GM12892 (cell line): Measurements from ENCODE around the gene SEPTIN2.

Experiments used
- DNase-seq: peaks from one replicate; pipeline ENCODE4 v3.0.0; 2011; ENCODE audit not compliant: insufficient read length
- FAIRE-seq: peaks from 2 replicates; lab custom pipeline; 2011; peaks lifted over from hg19 to GRCh38; lab: Jason Lieb, UNC
- POLR2A ChIP-seq: IDR thresholded peaks from 2 replicates; pipeline ENCODE4 v1.6.1; 2011; ENCODE audit warnings: low read depth, low read length, control low read depth
- POLR2AphosphoS5 ChIP-seq: IDR thresholded peaks from 2 replicates; pipeline ENCODE4 v1.6.1; 2011; ENCODE audit warnings: low read depth, low read length, control low read depth
- TAF1 ChIP-seq: IDR thresholded peaks from 2 replicates; pipeline ENCODE4 v1.6.1; 2011; ENCODE audit warnings: low read depth, mild to moderate bottlenecking, control low read depth, low read length, borderline replicate concordance

Gene SEPTIN2

GRCh38 chr2:241320394-241320793 is 4.7 kb downstream of the SEPTIN2 start:
- DNase-seq (no peak), FAIRE-seq (no peak)
- no peak for TF ChIP-seq TAF1

GRCh38 chr2:241321033-241321432 is 5.3 kb downstream of the SEPTIN2 start:
- no peak for TF ChIP-seq POLR2A
- no peak for TF ChIP-seq TAF1
- no peak for TF ChIP-seq POLR2AphosphoS5
- FAIRE-seq, result no peak

GRCh38 chr2:241321886-241322285 is 6.2 kb downstream of the SEPTIN2 start:
- DNase-seq (no peak), FAIRE-seq (no peak)
- no peak for TF ChIP-seq TAF1
- no peak for TF ChIP-seq POLR2AphosphoS5
- no peak for TF ChIP-seq POLR2A

More at GRCh38 chr2:241321033-241321432, 5.3 kb downstream of the SEPTIN2 start:
- no peak for DNase-seq

- TF ChIP-seq POLR2A (no peak), POLR2AphosphoS5 (no peak), TAF1 (no peak)
- FAIRE-seq, result no peak
- no peak for DNase-seq
Measured at GRCh38 chr2:241323778-241324177, 8.1 kb downstream of the SEPTIN2 start.

GRCh38 chr2:241324775-241325174 is 9.1 kb downstream of the SEPTIN2 start:
- FAIRE-seq, result no peak
- no peak for DNase-seq

GRCh38 chr2:241325257-241325656 is 9.5 kb downstream of the SEPTIN2 start:
- no peak for FAIRE-seq
- no peak for DNase-seq
- no peak for TF ChIP-seq TAF1
- TF ChIP-seq POLR2AphosphoS5, result no peak
- no peak for TF ChIP-seq POLR2A

More at GRCh38 chr2:241324775-241325174, 9.1 kb downstream of the SEPTIN2 start:
- no peak for TF ChIP-seq TAF1
- TF ChIP-seq POLR2A, result no peak
- no peak for TF ChIP-seq POLR2AphosphoS5

- DNase-seq (no peak), FAIRE-seq (no peak)
- peak; percentile 56; the same call in 1 of the 2 replicates for TF ChIP-seq POLR2AphosphoS5
- 0 out of 2 replicates have a peak, but pooled peaks have one; percentile 11 for TF ChIP-seq POLR2A
- no peak for TF ChIP-seq TAF1
Measured at GRCh38 chr2:241329669-241330615, 14.2 kb downstream of the SEPTIN2 start.

GRCh38 chr2:241330616-241330981 is 14.9 kb downstream of the SEPTIN2 start:
- FAIRE-seq, result no peak
- no peak for DNase-seq
- TF ChIP-seq POLR2AphosphoS5, result no peak
- no peak for TF ChIP-seq TAF1
- TF ChIP-seq POLR2A, result no peak; the same call in 1 of the 2 replicates

GRCh38 chr2:241334813-241335212 is 19.1 kb downstream of the SEPTIN2 start:
- FAIRE-seq, result no peak

GRCh38 chr2:241339839-241340630 is 24.3 kb downstream of the SEPTIN2 start:
- no peak for DNase-seq
- TF ChIP-seq POLR2A, result no peak
- no peak for FAIRE-seq

More at GRCh38 chr2:241334813-241335212, 19.1 kb downstream of the SEPTIN2 start:
- no peak for TF ChIP-seq TAF1
- TF ChIP-seq POLR2A, result no peak
- no peak for TF ChIP-seq POLR2AphosphoS5
- no peak for DNase-seq

- no peak for TF ChIP-seq TAF1
- TF ChIP-seq POLR2AphosphoS5, result no peak
- TF ChIP-seq POLR2A, result no peak
- DNase-seq (no peak), FAIRE-seq (no peak)
Measured at GRCh38 chr2:241340631-241341163, 25.0 kb downstream of the SEPTIN2 start.
